H9 (cell line): ENCODE data around the gene KCTD2. TPM values are rescaled to one million over a fixed set of nuclear protein-coding genes. Genes with fewer than 3 reads are reported as not detected.

Experiments
- DNase-seq: peaks from one replicate; pipeline ENCODE4 v3.0.0-alpha.2; 2017
- H2AFZ ChIP-seq: one replicate; pipeline ENCODE4 v1.6.1; 2013; ENCODE audit warnings: mild to moderate bottlenecking, low read length, control low read depth, moderate library complexity
- H2AK5ac ChIP-seq: 2 replicates; pipeline ENCODE4 v1.6.1; 2013; ENCODE audit warnings: low read length, control low read depth, mixed read lengths; ENCODE audit not compliant: insufficient read length
- H2BK120ac ChIP-seq: one replicate; pipeline ENCODE4 v1.6.1; 2013; ENCODE audit warnings: low read depth, mild to moderate bottlenecking, low read length, control low read depth, inconsistent platforms; ENCODE audit not compliant: poor library complexity, severe bottlenecking
- H2BK12ac ChIP-seq: 2 replicates; pipeline ENCODE4 v1.6.1; 2013; ENCODE audit warnings: low read length, control low read depth, mixed read lengths, low read depth; ENCODE audit not compliant: insufficient read length
- H2BK15ac ChIP-seq: 2 replicates; pipeline ENCODE4 v1.6.1; 2013; ENCODE audit warnings: low read depth, low read length, control low read depth
- H2BK20ac ChIP-seq: one replicate; pipeline ENCODE4 v1.6.1; 2013; ENCODE audit warnings: low read depth, mild to moderate bottlenecking, low read length, control low read depth, inconsistent platforms; ENCODE audit not compliant: poor library complexity, severe bottlenecking
- H2BK5ac ChIP-seq: 2 replicates; pipeline ENCODE4 v1.6.1; 2013; ENCODE audit warnings: low read length, control low read depth, mixed read lengths; ENCODE audit not compliant: insufficient read length
- H3K14ac ChIP-seq: 2 replicates; pipeline ENCODE4 v1.6.1; 2013; ENCODE audit warnings: low read length, control low read depth; ENCODE audit not compliant: insufficient read depth
- H3K18ac ChIP-seq: 2 replicates; pipeline ENCODE4 v1.6.1; 2013; ENCODE audit warnings: low read depth, mild to moderate bottlenecking, mixed read lengths, low read length, control low read depth; ENCODE audit not compliant: insufficient read length
- H3K23ac ChIP-seq: 2 replicates; pipeline ENCODE4 v1.6.1; 2013; ENCODE audit warnings: low read length, control low read depth, mixed read lengths, low read depth; ENCODE audit not compliant: insufficient read length
- H3K23me2 ChIP-seq: 2 replicates; pipeline ENCODE4 v1.6.1; 2013; ENCODE audit warnings: low read depth, mild to moderate bottlenecking, mixed read lengths, low read length, control low read depth; ENCODE audit not compliant: insufficient read length, poor library complexity, severe bottlenecking
- H3K27ac ChIP-seq: 2 replicates; pipeline ENCODE4 v1.5.1; 2013; ENCODE audit warnings: low read length, control low read depth, mixed read lengths, low read depth; ENCODE audit not compliant: insufficient read length
- H3K27me3 ChIP-seq: 2 replicates; pipeline ENCODE4 v1.6.1; 2013; ENCODE audit warnings: low read length, control low read depth, inconsistent platforms; ENCODE audit not compliant: insufficient read depth
- H3K4ac ChIP-seq: 2 replicates; pipeline ENCODE4 v1.6.1; 2013; ENCODE audit warnings: low read depth, mild to moderate bottlenecking, control low read depth, inconsistent platforms, low read length, moderate library complexity
- H3K4me1 ChIP-seq: 2 replicates; pipeline ENCODE4 v1.6.1; 2013; ENCODE audit warnings: low read length, control low read depth, inconsistent platforms; ENCODE audit not compliant: insufficient read depth
- H3K4me2 ChIP-seq: 2 replicates; pipeline ENCODE4 v1.6.1; 2013; ENCODE audit warnings: low read length, control low read depth, mixed read lengths; ENCODE audit not compliant: insufficient read length, insufficient read depth
- H3K56ac ChIP-seq: 2 replicates; pipeline ENCODE4 v1.6.1; 2013; ENCODE audit warnings: low read depth, mild to moderate bottlenecking, mixed read lengths, low read length, control low read depth; ENCODE audit not compliant: insufficient read length
- H3K79me1 ChIP-seq: 2 replicates; pipeline ENCODE4 v1.6.1; 2013; ENCODE audit warnings: low read depth, mild to moderate bottlenecking, moderate library complexity, low read length, control low read depth, inconsistent platforms; ENCODE audit not compliant: insufficient read depth, poor library complexity, severe bottlenecking
- H3K79me2 ChIP-seq: 2 replicates; pipeline ENCODE4 v1.6.1; 2013; ENCODE audit warnings: low read length, control low read depth, inconsistent platforms; ENCODE audit not compliant: insufficient read depth
- H3K9ac ChIP-seq: 2 replicates; pipeline ENCODE4 v1.6.1; 2013; ENCODE audit warnings: low read length, control low read depth, mixed read lengths; ENCODE audit not compliant: insufficient read length; ENCODE audit errors: extremely low read depth
- H3K9me3 ChIP-seq: one replicate; pipeline ENCODE4 v1.6.1; 2013; ENCODE audit warnings: low read depth, low read length, inconsistent platforms; ENCODE audit not compliant: control insufficient read depth
- H3T11ph ChIP-seq: one replicate; pipeline ENCODE4 v1.6.1; 2013; ENCODE audit warnings: mild to moderate bottlenecking, low read length, control low read depth, inconsistent platforms
- H4K20me1 ChIP-seq: one replicate; pipeline ENCODE4 v1.6.1; 2013; ENCODE audit not compliant: control insufficient read depth, insufficient read length, insufficient read depth
- H4K5ac ChIP-seq: 2 replicates; pipeline ENCODE4 v1.6.1; 2013; ENCODE audit warnings: low read depth, mild to moderate bottlenecking, mixed read lengths, low read length, control low read depth; ENCODE audit not compliant: insufficient read length
- H4K8ac ChIP-seq: replicated peaks from 2 replicates; pipeline ENCODE4 v1.6.1; 2013; ENCODE audit warnings: low read length, control low read depth, mixed read lengths, low read depth; ENCODE audit not compliant: insufficient read length
- H4K91ac ChIP-seq: 2 replicates; pipeline ENCODE4 v1.6.1; 2013; ENCODE audit warnings: low read depth, mild to moderate bottlenecking, moderate library complexity, mixed read lengths, low read length, control low read depth; ENCODE audit not compliant: insufficient read length
- H3K27ac Mint-ChIP-seq, 3 experiments: 2 replicates in 2 of 3; 3 replicates in 1 of 3; pipeline ENCODE4 v1.8.0; 2020 to 2021; ENCODE audit warnings: mixed read lengths in 3 of 3, mild to moderate bottlenecking in 1 of 3, moderate library complexity in 1 of 3
- H3K27me3 Mint-ChIP-seq: 2 replicates; pipeline ENCODE4 v1.8.0; 2021; ENCODE audit warnings: low read depth, mild to moderate bottlenecking, moderate library complexity, mixed read lengths
- H3K36me3 Mint-ChIP-seq, 3 experiments: 2 replicates in 2 of 3; 3 replicates in 1 of 3; pipeline ENCODE4 v1.8.0; 2020 to 2021; ENCODE audit warnings: low read depth in 3 of 3, mixed read lengths in 3 of 3; ENCODE audit not compliant: insufficient read depth in 1 of 3
- H3K4me1 Mint-ChIP-seq, 2 experiments: 2 replicates each; pipeline ENCODE4 v1.8.0; 2020; ENCODE audit warnings: mixed read lengths in 2 of 2
- H3K4me3 Mint-ChIP-seq, 2 experiments: 2 replicates in 1 of 2; 3 replicates in 1 of 2; pipeline ENCODE4 v1.8.0; 2020 to 2021; ENCODE audit warnings: mild to moderate bottlenecking in 2 of 2, mixed read lengths in 2 of 2, moderate library complexity in 1 of 2
- H3K9me3 Mint-ChIP-seq, 2 experiments: 2 replicates in 1 of 2; 3 replicates in 1 of 2; pipeline ENCODE4 v1.8.0; 2020; ENCODE audit warnings: mild to moderate bottlenecking in 2 of 2, mixed read lengths in 2 of 2, moderate library complexity in 1 of 2
- WGBS: extraction: QIAGEN DNeasy Blood & Tissue Kit; methylation state at CpG from one replicate; pipeline ENCODE4 v1.1.7; 2013; ENCODE audit warnings: missing lambda C conversion rate, low lambda C conversion rate, mixed read lengths; ENCODE audit not compliant: insufficient read length; ENCODE audit errors: extremely low coverage; 5-methylcytosine and 5-hydroxymethylcytosine counted together
- total RNA-seq: library from RNA; stranded (reverse); gene quantifications from 2 replicates; pipeline ENCODE4 v1.2.1, GENCODE V29; 2021
- TF ChIP-seq, protein P1 (sequence below): fragments of 200-600 bp; sonication (generic); conservative IDR thresholded peaks from 3 replicates; pipeline ENCODE4 v1.8.0; 2021; ENCODE audit warnings: antibody characterized with exemption, mild to moderate bottlenecking

Gene KCTD2
- total RNA-seq, 1 experiment from 2014 or later: 40.1 TPM

DNA sequence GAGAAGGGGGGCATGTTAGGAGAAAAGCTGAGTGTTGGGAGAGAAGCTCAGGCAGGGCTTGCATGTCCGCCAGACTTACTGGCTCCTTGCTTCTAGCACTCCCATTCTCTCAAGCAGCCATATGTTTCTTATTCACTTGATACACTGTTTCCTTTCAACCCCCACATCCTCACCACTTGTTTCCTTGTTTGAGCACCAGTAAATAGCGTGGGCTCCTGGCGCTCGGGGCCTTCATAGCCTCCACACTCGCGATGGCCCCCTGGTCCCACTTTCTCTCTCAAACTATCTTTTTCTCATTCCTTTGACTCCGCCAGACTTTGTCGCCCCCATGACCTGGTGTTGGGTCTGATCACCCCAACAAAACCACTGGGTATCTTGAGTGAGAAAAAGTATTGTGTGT, 16.9 kb upstream of the KCTD2 start:
- H2BK5ac ChIP-seq: no peak overlapping the region
- no peak overlapping the region for H2BK120ac ChIP-seq
- no peak overlapping the region for H4K91ac ChIP-seq
- H3K23me2 ChIP-seq: peaks cover under 1% of the 10 kb centered on the region
- H3K56ac ChIP-seq: no peak overlapping the region
- no peak overlapping the region for H3K14ac ChIP-seq
- no peak overlapping the region for H2AFZ ChIP-seq
- peaks cover 11 to 21% (median 16%) of the 10 kb centered on the region in 3 experiments; a peak in 6 of 7 replicates for H3K36me3 Mint-ChIP-seq
- H3K27ac ChIP-seq: no peak overlapping the region
- H3K9me3 ChIP-seq: no peaks in the 10 kb centered on the region
- H2BK20ac ChIP-seq: no peak overlapping the region
- H3K79me1 ChIP-seq: no peaks in the 10 kb centered on the region
- no peak overlapping the region for H2AK5ac ChIP-seq
- H3K9ac ChIP-seq: no peak overlapping the region
- H3K4me1 Mint-ChIP-seq: peaks cover 7 to 11% of the 10 kb centered on the region in 2 experiments
- no peak overlapping the region for H2BK15ac ChIP-seq
- no peak overlapping the region for H3K4me2 ChIP-seq
- H3K4me1 ChIP-seq: no peaks in the 10 kb centered on the region
- no peaks in the 10 kb centered on the region for H4K20me1 ChIP-seq
- H3K27ac Mint-ChIP-seq: no peak overlapping the region
- no peak overlapping the region for H3K23ac ChIP-seq
- no peak overlapping the region for H3T11ph ChIP-seq
- no peaks in the 10 kb centered on the region for H3K79me2 ChIP-seq
- H4K8ac ChIP-seq: no peak overlapping the region
- H3K27me3 Mint-ChIP-seq: peaks cover 23% of the 10 kb centered on the region
- no peak overlapping the region for H2BK12ac ChIP-seq
- no peak overlapping the region for H4K5ac ChIP-seq
- H3K9me3 Mint-ChIP-seq: peaks cover 31 to 48% of the 10 kb centered on the region in 2 experiments
- WGBS: no CpG with 5 or more reads among the region's 8 CpGs
- no peak overlapping the region for H3K4me3 Mint-ChIP-seq
- no peak overlapping the region for H3K18ac ChIP-seq
- no peaks in the 10 kb centered on the region for H3K27me3 ChIP-seq
- TF ChIP-seq, protein P1, sequence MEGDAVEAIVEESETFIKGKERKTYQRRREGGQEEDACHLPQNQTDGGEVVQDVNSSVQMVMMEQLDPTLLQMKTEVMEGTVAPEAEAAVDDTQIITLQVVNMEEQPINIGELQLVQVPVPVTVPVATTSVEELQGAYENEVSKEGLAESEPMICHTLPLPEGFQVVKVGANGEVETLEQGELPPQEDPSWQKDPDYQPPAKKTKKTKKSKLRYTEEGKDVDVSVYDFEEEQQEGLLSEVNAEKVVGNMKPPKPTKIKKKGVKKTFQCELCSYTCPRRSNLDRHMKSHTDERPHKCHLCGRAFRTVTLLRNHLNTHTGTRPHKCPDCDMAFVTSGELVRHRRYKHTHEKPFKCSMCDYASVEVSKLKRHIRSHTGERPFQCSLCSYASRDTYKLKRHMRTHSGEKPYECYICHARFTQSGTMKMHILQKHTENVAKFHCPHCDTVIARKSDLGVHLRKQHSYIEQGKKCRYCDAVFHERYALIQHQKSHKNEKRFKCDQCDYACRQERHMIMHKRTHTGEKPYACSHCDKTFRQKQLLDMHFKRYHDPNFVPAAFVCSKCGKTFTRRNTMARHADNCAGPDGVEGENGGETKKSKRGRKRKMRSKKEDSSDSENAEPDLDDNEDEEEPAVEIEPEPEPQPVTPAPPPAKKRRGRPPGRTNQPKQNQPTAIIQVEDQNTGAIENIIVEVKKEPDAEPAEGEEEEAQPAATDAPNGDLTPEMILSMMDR: no peak
- no peak for DNase-seq
- H3K4ac ChIP-seq: no peak overlapping the region
